Heart left ventricle (tissue), 13 donors: ENCODE results near the gene MAP3K3.

Experiments
- CTCF ChIP-seq, 12 donors: fragments of 200-600 bp; sonication (generic) in 4 of 12; IDR thresholded peaks; one replicate each; pipeline versions ENCODE4 v1.5.0 to v1.8.0; 2018 to 2022; ENCODE audit warnings: antibody characterized with exemption in 12 of 12, mild to moderate bottlenecking in 5 of 12
- POLR2A ChIP-seq, 2 donors: fragments of 450-650 bp; IDR thresholded peaks; one replicate each; pipeline ENCODE4 v1.6.1; 2017; ENCODE audit warnings: antibody characterized with exemption in 2 of 2, mild to moderate bottlenecking in 2 of 2, moderate library complexity in 2 of 2
- donor health status: ischemic (EF 13 %, LVEDD 7.1; RV severe dilation, severe dysfunction).
- donor health status: DM: no; HTN: yes; CAD: no.
- donor health status: DM: no; HTN: no; CAD: no.
- donor health status: ischemic (EF 25% LVEDD 6.9; RV normal size, moderate dysfunction).
- donor health status: ischemic (EF 25% LVEDD 5.7; RV mildly dilated, moderate dysfunction).
- donor health status: ischemic (EF 35%, LVEDD 5.7; RV mildly dilated, moderate dysfunction).
- donor health status: nonischemic (EF 11% LVEDD 7.7; RV severe dilation, severe dysfunction).
- donor health status: DM: yes; HTN: yes; CAD: no.
- donor health status: PGD.
- donor health status: ischemic (EF 29% LVEDD 5.4; RV normal size, mild dysfunction).
- donor health status: nonischemic (EF 23%, LVEDD 6.1; RV moderate dilation, normal function).

GRCh38 chr17:63696381-63696961 is 74.3 kb downstream of the MAP3K3 start:
- TF ChIP-seq CTCF (IDR thresholded peaks at IDR 0.05) (peak in 11 of 12 donors; percentile 9 to 54 (median 37)), POLR2A (IDR thresholded peaks at IDR 0.05) (no peak)
